Measurements from ENCODE around the gene HCFC1R1. TPM values are rescaled to one million over a fixed set of nuclear protein-coding genes. Genes with fewer than 3 reads are reported as not detected.
A peak's percentile ranks its signal among the peaks of the same experiment; 100 is the strongest.

Gene HCFC1R1
- total RNA-seq, 1 experiment from 2014 or later, result 55.9 TPM

DNA sequence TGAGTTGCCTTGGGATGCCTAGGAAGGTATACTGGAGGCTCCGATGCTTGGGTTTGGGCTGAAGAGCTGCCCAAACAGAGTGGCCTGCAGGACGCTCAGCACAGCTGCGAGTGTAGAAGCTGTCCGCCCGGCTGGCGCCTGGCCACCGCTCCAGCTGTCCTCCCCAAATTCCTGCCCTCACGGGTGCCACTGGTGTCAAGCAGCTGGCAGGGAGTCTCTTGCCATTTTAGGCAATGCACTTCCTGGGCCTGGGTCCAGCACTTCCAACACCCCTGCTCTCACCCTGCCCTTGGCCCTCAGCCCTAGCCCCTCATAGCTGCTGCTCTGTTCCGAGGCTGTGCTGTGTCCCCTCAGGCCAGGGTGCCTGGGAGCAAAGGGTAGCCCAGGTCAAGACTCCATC, 38.3 kb downstream of the HCFC1R1 start:
- peak; percentile 35 for DNase-seq (ENCODE audit: low spot score)
- in situ Hi-C loops (cut with HindIII; ENCODE audit: low sequenced_read_pairs), result no loop called here

GRCh38 chr16:2983706-2984136, 40.0 kb downstream of the HCFC1R1 start:
- DNase-seq (ENCODE audit: low spot score), result peak; percentile 77
- in situ Hi-C loops (cut with HindIII; ENCODE audit: low sequenced_read_pairs), result no loop called here

GRCh38 chr16:2982402-2982801, 41.3 kb downstream of the HCFC1R1 start:
- in situ Hi-C loops (cut with HindIII; ENCODE audit: low sequenced_read_pairs), result no loop called here
- DNase-seq (ENCODE audit: low spot score), result no peak

DNA sequence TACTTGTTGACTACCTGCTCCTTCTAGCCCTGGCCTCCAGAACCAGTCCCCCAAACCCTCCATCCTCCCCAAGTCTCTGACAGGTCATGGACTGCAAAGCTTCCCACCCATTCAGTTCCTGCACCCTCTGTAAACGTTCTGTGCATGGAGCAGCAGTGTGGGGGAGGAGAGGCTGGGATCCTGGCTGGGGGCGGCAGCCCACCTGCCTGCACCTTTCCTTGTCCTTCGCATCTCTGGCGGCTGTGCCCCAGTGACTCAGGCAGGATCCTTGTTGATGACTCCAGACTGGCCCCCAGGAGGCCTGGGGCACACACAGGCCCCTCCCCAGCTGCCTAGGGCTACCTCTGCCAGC, 41.9 kb downstream of the HCFC1R1 start:
- in situ Hi-C loops (cut with HindIII; ENCODE audit: low sequenced_read_pairs), result no loop called here

GRCh38 chr16:2981177-2981898, 42.4 kb downstream of the HCFC1R1 start:
- in situ Hi-C loops (cut with HindIII; ENCODE audit: low sequenced_read_pairs), result no loop called here

More for the DNA sequence above, 41.9 kb downstream of the HCFC1R1 start:
- DNase-seq (ENCODE audit: low spot score), result no peak

GRCh38 chr16:2980227-2981176, 43.2 kb downstream of the HCFC1R1 start, which contains the start of gene PKMYT1:
Gene PKMYT1, minus strand, starts transcription at chr16:2980446. Its CDS starts 789 bp downstream, at chr16:2979657.
- in situ Hi-C loops (cut with HindIII; ENCODE audit: low sequenced_read_pairs), result no loop called here
- peak; percentile 83 for DNase-seq (ENCODE audit: low spot score)

More at GRCh38 chr16:2981177-2981898, 42.4 kb downstream of the HCFC1R1 start:
- no peak for DNase-seq (ENCODE audit: low spot score)

DNA sequence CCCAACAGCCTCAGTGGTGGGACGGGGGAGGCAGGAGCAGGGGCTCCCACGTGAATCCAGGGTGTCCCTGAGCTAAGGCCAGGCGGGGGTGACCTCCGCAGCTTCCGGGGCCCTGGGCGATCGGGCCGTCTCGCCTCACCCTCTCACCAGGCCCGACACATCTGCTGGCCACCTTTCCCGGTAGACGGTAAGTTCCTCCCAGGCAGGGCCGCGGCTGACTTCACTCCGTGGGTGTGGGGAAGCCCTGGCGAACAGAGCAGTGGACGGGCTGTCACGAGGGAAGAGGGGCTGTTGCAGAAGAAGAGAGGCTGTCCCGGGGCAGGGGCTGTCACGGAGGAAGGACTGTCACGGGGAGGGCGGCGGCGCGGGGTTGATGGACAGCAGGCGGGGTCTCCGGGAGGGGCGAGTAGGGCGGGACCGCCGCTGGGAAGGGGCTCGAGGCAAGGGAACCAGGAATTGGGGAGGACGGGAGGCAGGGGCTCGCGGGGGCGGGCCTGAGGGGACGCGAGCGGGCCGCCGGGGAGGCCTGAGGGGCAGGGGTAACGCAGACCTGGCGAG, 44.0 kb downstream of the HCFC1R1 start:
- in situ Hi-C loops (cut with HindIII; ENCODE audit: low sequenced_read_pairs), result no loop called here
- no peak for DNase-seq (ENCODE audit: low spot score)

- in situ Hi-C loops (cut with HindIII; ENCODE audit: low sequenced_read_pairs), result no loop called here
- DNase-seq (ENCODE audit: low spot score), result no peak
Measured at GRCh38 chr16:2977440-2977839, 46.3 kb downstream of the HCFC1R1 start.

DNA sequence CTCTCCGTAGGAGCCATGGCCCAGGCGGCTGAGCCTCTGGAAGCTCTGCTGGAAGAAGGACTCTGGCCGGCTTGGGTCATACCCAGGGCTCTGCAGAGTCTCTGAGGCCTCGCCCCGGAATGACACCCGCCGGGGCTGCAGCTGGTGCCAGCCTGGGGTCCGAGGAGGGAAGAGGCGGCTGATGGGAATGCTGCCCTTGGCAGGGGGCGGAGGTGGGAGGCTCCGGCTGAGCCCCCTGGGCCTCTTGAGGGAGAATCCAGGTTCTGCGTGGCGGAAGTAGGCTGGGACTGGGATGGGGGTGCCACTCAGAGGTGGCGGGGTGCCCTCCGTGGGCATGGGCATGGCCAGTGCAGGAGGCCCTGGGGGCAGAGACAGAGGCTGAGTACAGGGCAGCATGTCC, 47.1 kb downstream of the HCFC1R1 start:
- in situ Hi-C loops (cut with HindIII; ENCODE audit: low sequenced_read_pairs), result no loop called here
- no peak for DNase-seq (ENCODE audit: low spot score)

GRCh38 chr16:2976201-2976600, 47.5 kb downstream of the HCFC1R1 start:
- in situ Hi-C loops (cut with HindIII; ENCODE audit: low sequenced_read_pairs), result no loop called here
- no peak for DNase-seq (ENCODE audit: low spot score)

DNA sequence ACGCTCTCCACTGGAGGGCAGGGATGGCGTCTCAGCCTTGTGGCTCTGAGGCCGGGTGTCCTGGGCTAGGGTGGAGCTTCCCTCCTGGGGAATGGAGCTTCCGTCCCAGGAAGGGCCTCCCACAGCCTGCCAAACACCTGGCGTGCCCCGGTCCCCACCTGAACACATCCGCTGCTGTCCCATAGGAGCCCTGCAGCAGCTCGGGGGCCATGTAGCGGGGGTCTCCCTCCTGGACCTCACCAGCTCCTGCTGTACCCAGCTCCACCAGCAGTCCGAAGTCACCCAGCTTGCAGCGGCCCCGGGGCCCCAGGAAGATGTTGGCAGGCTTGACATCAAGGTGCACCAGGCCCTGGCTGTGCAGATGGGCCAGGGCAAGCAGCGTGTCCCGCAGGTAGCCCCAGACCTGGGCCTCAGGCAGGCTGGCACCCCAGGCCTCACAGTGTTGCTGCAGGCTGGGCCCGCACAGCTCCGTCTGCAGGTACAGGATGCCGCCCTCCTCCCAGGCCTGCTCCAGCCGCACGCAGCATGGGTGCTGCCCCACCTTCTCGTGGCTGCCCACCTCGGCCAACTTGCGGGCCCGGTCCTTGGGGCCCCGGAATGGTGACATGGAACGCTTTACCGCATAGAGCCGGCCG, 48.5 kb downstream of the HCFC1R1 start:
- no peak for DNase-seq (ENCODE audit: low spot score)
- in situ Hi-C loops (cut with HindIII; ENCODE audit: low sequenced_read_pairs), result no loop called here

GRCh38 chr16:2974319-2975056, 49.3 kb downstream of the HCFC1R1 start:
- no peak for DNase-seq (ENCODE audit: low spot score)
- in situ Hi-C loops (cut with HindIII; ENCODE audit: low sequenced_read_pairs), result no loop called here

DNA sequence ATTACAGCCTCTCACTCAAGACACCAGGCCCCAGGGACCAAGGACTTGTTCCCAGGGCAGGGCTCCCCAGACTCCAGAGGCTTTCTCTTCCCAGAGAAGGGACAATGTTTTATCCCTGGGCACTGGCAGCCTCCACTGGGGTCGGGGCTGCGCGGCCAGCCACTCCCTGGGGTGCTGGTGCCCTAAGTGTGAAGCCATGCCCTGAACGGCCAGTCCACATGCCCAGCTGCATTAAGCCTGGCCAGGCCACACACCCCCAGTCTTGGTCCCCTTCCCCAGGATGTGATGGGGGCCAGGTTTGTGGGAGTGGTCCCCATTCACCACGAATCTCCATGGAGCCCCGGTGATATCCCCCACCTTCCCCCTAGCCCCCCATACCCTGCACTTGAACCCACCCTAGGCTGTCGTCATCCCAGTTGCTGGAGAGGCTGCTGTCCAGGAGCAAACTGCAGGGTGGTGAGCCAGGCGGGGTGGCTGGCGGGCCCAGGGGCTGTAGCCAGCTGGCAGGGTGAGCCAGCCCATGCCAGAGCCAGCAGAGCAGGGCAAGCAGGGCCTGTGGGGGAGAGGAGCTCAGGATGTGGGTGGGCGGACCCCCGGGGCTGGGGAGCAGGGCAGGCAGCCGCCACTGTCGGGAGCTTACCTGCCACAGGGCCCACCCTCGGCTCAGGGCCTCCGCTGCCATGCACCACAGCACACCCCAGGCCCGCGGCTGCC, 50.0 kb downstream of the HCFC1R1 start:
- no peak for DNase-seq (ENCODE audit: low spot score)
- in situ Hi-C loops (cut with HindIII; ENCODE audit: low sequenced_read_pairs), result no loop called here

- peak; percentile 25 for DNase-seq (ENCODE audit: low spot score)
- in situ Hi-C loops (cut with HindIII; ENCODE audit: low sequenced_read_pairs), result no loop called here
Measured at GRCh38 chr16:2973093-2973492, 50.6 kb downstream of the HCFC1R1 start.

Measured in G401 (cell line).